H1 (cell line): ENCODE measurements around the gene GDPGP1. TPM values are rescaled to one million over a fixed set of nuclear protein-coding genes. Genes with fewer than 3 reads are reported as not detected.

Experiments used
- KDM1A ChIP-seq: fragments of 200-600, 300-600 bp; sonication (generic); IDR thresholded peaks from 2 replicates; pipeline ENCODE4 v1.7.1; 2016; ENCODE audit warnings: mild to moderate bottlenecking, low read length, borderline replicate concordance
- RAD21 ChIP-seq, 2 experiments: IDR thresholded peaks in 1 of 2; conservative IDR thresholded peaks in 1 of 2; 2 replicates each; pipeline ENCODE4 v1.6.1; 2011; ENCODE audit warnings: low read depth in 2 of 2, low read length in 2 of 2, improper control_type of control experiment in 1 of 2, inconsistent platforms in 1 of 2, mild to moderate bottlenecking in 1 of 2, moderate library complexity in 1 of 2
- polyA plus RNA-seq, 7 experiments: library from polyadenylated mRNA; depleted of rRNA in 3 of 7; stranded (reverse) in 5 of 7; unstranded in 2 of 7; fragments of >200 nt in 5 of 7; fragments of 200-250 nt in 2 of 7; gene quantifications; 1 replicate in 5 of 7; 2 replicates in 1 of 7; 4 replicates in 1 of 7; pipeline versions ENCODE4 v1.2.1 to v1.2.3, GENCODE V29; 2011 to 2013; ENCODE audit warnings: missing spikeins in 2 of 7, mixed read lengths in 2 of 7
- total RNA-seq: library from RNA; stranded (reverse); fragmentation: NEBNext Ultra II Directional; extraction: Animal tissue kit (Norgen Biotek cat#: 25700); gene quantifications from 2 replicates; pipeline ENCODE4 v1.2.1, GENCODE V29; 2021

GDPGP1 gene
- total and polyA plus RNA-seq, 2 of the 8 experiments (the other 6 are each of a cell fraction or from before 2014, with no cell fraction given): 1.8 to 5.6 TPM

GRCh38 chr15:90228960-90229359 lies 5.0 kb upstream of the GDPGP1 start (continued):
- TF ChIP-seq KDM1A: no peak
- TF ChIP-seq RAD21 (IDR thresholded peaks at IDR 0.05 in 1 of 2, conservative IDR thresholded peaks at IDR 0.05 in 1 of 2; ENCODE audit: low read depth in 2 of 2, low read length in 2 of 2): no peak
